ENCODE measurements around the gene TBX4.

DNA sequence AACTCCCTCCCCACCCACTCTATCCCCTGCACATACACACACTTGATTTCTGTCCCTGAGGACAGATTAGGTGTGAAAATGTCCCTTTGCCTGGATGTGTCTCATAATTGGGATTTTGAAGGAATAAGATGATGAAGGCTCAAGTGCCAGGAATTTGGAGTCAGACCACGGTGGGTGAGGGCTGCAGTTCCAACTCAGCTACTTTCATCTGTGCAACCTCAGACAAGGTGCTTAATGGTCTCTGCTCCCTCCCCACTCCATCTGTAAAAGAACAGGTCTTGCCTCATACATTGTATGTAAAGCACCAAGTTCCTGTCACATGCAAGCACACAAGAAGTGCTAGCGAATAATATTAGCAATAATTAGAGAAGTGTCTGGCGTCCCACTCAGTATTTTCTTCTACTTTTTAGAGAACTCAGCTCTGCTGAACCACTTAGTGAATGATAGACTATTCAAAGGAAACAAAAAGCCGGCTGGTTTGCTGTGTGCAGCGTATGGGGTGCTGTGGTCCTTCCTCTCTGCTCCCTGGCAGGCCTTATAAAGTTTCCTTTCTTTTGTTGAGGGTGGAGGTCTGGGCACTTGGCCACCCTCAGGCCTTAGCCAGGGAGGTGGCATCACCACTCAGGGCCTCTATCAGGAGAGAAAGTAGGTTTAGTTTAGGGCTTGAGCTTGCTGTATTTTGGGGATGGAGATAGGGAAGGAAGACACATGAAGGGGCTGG is 6.4 kb downstream of the TBX4 start:
- TF ChIP-seq GATA3 (IDR thresholded peaks at IDR 0.05; ENCODE audit: low read depth, low read length) (no peak), GATA2 (IDR thresholded peaks at IDR 0.05; ENCODE audit: low read depth, low read length) (no peak)
